GM18867 (cell line): ENCODE measurements around the gene NHLRC2.

Source experiments
- ATAC-seq: cut with Tn5 transposase; IDR thresholded peaks from one replicate; pipeline ENCODE4 v1.9.1; 2021; ENCODE audit warnings: mild to moderate bottlenecking, moderate library complexity; ENCODE audit not compliant: unreplicated experiment

The NHLRC2 gene

DNA sequence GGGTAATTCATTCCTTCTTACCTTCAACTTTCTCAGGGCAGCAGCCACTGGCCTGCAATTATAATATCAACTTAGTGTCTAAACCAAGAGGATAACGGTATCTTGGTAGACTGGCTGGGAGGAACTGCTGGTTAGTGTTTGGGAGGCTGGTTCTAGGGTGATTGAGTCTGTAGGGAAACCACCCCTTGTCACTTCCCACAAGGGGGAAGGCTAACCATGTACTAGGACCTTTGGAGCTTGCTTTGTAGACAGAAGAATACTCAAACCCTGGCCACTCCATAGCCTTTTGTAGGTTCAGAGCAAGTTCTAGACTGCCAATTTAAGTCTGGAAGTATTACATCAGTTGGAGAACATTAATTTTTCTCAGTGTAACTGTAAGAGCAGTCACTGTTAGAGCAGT, 51.3 kb downstream of the NHLRC2 start:
- ATAC-seq: no peak

DNA sequence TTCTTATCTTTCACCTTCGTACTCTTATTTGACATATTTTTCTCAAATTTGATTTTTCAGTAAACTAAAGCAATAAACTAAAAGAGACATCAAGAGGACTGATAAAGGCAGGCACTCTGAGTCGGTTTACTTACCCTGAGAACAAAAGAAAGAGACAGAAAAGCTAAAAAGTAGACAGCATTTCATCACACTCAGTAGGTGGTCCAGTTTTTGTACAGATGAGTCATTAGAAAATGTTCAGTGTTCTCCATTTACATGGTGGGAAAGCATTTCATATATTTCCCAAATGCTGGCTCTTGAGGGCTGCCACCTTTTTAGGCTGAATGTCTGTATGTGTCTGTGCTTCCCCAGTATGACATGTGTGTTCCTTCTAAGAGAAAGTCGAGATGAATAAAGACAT, 52.7 kb downstream of the NHLRC2 start:
- no peak for ATAC-seq

DNA sequence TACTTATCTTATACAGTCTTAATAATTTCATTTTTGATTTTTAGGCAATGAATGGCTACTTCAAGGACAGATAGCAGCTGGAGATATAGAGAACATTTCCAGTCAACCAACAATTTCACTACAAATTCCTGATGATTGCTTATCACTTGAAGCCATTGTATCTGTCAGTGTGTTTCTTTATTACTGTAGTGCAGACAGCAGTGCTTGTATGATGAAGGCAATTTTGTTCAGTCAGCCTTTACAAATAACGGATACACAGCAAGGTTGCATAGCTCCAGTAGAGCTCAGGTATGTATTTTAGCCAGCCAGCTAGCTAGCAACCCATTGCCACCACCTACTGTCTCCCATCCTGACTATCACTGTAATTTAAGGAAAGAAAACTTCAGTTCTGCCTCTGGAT, 53.8 kb downstream of the NHLRC2 start:
- no peak for ATAC-seq

DNA sequence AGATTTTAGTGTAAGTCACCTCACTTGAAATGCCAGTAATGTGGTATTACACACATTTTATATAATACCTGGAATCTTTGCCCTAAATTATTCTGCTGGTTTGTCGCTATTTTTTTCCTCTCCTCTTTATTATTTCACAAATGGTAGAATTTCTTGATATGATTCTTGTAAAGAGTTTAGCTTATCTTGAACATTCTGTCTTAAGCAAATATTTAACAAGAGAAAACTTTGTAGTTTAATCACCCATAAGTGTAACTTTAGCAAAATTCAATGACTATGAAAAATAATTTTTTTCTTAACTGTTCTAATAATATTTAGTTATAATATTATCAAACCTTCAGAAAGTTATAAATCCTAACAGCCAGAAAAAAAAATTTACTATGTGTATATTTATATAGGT, 56.7 kb downstream of the NHLRC2 start:
- ATAC-seq: no peak

DNA sequence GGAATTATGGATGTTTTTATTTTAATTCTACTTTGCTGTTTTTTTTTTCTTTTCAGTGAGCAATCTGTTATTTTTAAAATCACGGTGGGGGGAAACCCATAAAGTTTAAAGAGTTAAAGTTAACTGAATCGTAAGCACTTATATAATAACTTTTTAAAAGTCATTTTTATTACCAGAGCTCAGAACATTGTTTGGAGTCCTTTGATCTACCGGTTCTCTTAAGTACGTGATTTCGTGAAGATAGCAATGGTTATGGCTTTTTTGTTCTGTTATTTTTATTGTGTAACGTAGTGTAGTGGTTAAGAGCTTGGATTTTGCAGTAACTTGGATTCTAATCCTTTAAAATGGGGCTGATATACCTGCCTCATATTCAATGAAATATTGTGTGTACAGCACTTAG, 57.4 kb downstream of the NHLRC2 start:
- ATAC-seq: no peak

DNA sequence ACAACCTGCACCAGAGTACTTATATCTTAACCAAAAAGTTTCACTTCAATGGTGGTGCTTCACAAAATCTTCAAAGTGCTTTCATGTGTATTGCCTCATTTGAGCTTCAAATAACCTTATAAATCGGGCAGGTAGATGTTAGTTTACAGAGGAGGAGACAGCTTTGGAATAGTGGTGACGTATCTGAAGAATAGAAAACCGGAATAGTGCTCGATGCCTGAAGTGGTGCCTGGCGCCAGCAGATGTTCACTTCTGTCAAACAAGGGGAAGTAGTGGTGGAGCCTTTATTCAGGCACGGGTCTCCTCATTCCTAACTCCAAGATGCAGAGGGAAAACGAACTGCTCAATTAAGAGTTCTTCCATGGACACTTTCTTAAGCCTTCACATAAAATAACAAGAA, 58.1 kb downstream of the NHLRC2 start:
- ATAC-seq: no peak

DNA sequence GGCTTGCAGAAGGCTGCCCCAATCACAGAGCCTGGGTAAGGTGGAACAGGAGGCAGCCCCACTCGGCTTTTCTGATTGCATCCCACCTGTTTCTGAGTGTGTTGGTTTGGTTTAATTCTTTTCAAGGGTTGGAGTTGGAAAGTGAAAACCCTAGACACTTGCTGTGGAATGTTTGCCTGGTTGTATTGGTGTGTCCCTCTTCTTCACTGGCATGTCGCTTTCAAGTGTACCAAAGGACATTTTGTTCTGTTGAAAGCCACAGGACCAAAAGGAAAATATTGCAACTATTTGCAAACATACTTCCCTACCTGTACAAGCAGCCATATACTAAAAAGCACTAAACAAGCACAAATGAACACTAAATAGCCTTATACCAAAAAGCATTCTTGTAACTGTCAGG, 60.5 kb downstream of the NHLRC2 start:
- ATAC-seq: no peak

DNA sequence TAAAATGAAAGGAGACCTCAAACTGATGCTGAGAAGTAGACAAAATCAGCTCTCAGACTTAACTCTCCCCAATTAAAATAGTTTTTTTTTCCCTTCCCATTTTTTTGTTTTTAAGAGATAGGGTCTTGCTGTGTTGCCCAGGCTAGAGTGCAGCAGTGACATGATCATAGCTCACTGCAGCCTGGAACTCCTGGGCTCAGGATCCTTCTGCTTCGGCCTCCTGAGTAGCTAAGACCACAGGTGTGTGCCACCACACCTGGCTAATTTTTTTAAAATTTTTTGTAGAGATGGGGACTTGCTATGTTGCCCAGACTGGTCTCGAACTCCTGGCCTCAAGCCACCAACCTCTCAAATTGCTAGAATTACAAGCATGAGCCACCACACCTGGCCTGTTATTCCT, 61.1 kb downstream of the NHLRC2 start:
- ATAC-seq: no peak

DNA sequence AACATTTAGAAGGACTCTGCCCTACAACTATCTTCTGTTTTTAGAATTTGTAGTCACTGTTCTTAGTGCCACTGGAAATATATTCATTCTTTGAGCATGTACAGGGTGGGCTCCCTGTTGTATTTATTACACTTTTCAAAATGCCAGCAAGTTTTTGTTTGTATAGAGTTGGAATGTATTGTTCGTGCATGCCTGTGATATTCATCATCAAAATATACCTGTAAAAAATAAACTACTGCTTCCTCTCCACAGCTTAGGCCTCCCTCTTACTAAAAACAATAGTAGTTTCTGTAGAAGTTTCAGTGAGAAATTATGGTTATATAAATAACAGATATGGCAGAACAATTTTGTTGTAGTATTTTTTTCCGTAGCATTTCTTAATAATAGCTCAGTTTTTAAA, 61.6 kb downstream of the NHLRC2 start:
- no peak for ATAC-seq

DNA sequence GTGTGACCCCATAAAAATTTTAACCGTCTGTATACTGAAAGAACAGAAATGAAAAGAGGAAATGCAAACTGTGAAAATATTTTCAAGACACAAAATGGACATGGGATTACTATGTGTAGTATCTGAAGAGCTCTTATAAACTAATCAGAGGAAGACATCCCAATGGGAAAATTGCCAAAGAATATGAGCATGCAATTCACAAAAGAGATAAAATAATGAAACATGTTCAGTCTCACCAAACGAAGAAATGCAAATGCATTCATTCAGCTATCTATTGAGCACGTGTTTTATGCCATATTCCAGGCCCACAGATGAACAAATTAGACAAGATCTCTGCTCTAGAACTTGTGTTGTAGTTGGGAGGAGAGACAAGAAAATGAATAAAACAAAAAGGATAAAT, 63.2 kb downstream of the NHLRC2 start:
- no peak for ATAC-seq

DNA sequence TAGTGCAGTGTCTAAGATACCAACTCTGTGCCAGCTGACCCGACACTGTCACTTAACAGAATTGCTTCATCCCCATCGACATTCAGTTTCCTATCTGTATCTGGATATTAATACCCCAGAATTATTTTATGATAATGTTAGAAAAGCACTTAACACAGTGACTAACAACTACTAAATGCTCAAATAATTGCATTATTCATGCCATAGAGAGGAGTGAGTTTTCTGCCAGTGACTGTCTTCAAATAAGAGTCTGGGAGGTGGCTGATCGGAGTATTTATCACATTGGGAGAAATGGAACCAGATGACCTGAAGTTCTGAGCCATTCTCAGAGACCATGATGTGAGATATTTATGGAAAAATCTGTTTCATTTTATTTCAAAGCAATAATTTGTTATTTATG, 65.7 kb downstream of the NHLRC2 start:
- ATAC-seq: no peak

DNA sequence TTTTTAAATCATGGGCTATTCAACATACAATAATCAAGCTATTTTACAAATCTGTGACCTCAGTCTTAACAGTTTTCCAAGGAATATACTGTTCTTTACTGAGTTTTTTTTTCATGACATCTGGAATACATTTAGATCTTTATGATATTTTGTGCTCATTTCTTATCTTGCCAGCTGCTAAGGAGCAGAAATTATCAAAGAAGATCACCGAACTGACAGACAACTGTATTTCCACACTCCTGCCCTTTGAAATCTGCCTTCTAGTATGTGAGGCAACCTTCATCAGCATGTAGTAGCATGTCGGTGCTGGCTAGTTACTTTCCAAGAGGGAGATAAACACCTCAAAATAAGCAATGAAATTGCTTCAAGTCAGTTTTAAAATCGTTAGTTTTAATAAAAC, 66.4 kb downstream of the NHLRC2 start:
- ATAC-seq: no peak

DNA sequence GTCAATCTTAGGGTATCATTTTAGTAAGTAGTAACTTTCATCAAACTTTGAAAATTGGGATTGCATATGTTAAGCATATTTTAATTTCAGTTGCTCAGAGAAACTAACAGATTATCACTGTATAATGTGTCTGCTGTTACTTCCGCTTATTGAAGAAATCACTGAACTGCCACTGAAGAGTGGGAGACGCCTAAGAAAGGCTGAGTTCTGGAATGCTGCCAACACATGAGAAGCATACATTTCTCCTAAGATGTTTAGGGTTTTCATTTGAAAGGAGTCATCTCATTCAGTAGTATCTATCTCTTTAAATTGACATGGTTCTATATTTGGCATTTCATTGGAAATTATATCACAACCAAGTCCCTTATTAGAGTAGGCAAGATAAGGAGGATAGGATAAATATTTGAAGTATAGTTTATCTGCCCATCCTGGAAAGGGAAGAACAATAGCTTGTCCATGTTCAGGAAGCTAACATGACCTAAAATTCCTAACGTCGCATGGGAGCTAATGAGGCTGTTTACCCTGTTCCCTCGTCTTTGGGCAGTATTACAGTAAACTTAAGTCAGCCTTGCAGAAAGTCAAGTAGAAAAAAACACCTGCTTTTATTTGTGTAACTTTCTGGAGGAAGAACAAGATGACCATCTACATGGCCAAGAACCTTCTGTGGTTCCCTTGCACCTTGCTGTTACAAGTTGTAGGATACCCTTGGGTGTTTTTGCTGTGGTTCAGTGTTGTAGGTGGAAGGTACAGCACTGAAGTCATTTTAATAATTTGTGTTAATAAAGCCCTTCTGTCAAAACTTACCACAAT, 67.3 kb downstream of the NHLRC2 start:
- ATAC-seq: no peak

DNA sequence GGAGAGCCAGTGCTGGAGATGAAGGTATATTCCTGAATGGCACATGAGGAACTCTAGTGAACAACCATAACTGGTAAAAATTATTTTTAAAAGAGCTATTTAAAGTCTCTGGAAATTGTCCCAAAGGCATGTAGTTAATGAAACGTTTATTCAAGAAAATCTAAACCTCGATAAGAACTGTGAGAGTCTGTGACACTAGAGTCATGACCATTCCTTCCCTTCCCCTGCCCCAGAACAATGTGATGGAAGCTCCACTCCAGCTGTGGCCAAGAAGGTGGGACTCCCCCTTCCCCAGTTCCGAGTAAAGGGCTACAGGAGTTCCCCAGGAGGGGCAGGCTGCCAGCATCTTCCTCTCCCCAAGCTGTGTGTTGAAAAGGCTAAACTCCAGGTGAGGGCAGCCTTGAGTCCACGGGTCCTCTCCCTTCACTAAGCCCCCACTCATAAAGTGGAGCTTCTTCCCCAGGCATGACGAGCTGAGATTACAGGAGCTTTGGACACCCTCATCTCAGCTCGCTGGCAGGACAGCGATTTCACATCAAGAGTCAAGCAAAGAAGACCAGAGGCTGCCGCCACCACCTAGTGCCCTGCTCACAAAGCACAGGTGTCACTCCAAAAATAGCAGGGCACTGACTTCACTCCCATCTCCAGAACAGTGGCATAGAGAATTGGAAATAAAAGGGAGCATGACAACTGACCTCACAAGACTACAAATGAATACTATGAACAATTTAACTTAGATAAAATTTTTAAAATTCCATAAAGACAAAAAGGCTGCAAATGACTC, 68.5 kb downstream of the NHLRC2 start:
- no peak for ATAC-seq

DNA sequence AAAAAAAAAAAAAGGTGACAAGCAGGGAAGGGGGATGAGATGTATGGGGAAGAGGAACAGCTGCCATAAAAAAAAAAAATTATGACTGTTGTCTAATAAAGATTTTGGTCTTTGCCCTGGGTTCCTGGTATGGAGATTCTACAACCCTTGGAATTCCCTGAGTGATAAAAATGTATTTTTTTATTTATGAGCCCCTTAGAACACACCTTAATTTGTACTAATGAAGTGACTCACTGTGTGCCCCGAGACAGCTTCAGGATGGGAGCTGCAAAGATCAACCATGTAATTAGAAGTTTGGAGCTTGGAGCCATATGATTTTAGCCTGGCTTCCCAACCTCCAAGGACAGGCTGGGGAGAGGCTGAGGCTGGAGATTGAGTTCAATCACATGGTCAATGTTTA, 69.7 kb downstream of the NHLRC2 start:
- ATAC-seq: no peak

DNA sequence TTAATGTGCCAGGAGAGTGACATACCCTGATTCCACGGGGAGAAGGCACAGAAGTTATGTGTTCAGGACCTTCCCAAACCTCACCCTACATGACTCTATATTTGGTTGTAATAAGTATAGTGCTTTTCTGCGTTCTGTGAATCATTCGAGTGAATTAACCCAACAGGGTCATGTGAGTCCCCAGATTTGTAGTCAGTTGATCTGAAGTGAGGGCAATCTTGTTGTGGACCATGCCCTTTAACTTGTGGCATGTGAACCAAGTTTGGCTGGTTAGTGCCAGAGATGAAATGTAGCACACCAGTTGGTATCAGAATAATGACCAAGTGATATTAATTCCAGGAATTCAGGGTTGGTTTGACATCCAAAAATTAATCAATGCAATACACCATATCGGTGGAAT, 70.2 kb downstream of the NHLRC2 start:
- ATAC-seq: no peak

DNA sequence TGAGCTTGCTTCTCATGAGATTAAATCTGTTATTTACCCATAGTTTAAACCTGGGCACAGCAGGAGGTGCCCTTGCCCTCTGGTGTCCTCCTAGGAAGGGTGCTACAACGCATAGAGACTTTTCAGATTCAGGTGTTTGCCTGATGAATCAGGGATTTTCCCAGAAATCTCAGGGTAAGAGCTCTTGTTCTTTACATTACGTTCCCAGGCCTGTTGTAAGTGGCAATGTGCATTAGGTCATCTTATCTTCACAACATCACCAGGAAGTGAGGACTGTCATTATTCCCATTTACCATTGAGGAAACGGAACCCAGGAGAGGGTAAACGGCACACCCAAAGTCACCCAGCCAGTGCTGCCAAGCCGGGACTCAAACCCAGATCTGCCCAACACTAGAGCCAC, 73.0 kb downstream of the NHLRC2 start:
- ATAC-seq: no peak

DNA sequence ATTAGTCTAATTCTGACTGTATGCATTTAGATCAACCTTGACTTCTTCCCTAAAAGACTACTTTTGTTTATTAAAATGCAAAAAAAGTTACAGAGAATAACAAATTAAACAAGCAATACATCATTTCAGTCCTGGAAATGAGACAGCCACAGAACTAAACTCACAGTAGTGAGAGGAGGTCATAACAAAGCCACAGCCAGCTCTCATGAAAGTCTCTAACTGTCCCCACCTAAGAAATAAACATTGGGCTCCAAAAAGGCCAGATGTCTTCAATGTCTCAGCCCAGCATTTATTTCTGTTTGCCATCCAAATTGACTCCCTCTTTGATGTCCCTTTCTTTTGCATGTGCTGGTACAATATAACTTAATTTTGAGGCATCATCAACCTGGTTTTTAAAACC, 74.4 kb downstream of the NHLRC2 start:
- ATAC-seq: no peak

DNA sequence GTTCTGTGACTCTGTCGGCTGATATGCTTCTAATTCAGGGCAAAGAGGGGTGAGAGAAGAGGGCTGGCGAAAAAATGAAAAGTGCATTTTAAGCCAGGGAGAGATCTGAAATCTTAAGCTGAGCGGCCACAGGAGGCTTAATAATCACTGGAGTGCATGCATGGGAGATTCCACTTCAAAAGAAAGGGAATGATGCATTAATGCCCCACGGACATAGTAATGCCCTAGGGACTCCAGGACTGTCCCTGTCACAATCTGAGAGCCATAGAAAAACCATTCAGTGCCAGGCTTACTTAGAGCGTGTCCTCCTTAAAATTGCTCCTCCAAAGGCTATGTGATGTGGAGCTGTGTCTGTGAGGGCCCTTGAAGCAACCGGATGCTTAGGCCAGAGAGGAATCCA, 75.1 kb downstream of the NHLRC2 start:
- ATAC-seq: no peak

DNA sequence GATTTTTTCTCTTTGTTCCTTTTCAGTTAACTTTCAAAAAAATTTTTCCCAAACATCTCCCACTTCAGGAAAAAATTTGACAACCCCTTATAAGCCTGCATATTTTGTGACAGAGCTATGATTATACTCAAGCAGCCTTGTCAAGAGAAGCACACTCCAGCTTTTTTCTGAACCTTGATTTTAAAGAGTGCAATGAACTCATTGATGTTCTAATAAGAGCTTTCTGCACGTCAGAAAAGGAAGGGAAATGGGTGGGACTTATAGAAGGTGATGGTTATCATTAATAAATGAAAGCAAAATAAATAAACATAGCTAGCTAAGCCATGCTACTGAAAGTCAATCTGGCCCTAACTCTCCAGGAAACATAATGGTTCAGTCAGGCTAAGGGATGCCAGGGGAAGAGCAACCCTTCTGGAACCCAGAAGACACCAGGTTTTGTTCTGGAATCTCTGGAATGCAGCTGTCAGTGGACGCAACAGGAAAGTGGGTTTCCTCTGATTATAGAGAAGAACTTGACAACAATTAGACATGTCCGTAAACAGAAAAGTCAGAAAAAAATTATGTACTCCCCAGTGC, 76.1 kb downstream of the NHLRC2 start:
- ATAC-seq: no peak

DNA sequence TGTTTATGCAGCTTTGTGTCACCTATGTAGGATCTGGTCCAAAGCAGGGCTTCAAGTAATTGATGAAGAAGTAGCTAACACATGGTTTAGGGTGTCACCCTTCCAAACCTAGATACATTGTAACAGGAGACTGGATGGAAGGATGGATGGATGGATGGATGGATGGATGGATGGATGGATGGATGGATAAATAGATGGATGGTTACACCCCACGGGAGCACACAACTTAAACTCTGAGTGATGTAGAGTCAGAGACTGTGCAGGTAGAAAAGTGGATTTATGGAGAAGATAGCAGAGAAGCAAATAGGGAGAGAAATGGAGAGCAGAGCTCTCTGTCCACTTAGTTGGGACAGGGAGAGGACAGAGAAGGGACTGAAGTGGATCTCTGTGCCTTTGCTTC, 78.4 kb downstream of the NHLRC2 start:
- no peak for ATAC-seq

DNA sequence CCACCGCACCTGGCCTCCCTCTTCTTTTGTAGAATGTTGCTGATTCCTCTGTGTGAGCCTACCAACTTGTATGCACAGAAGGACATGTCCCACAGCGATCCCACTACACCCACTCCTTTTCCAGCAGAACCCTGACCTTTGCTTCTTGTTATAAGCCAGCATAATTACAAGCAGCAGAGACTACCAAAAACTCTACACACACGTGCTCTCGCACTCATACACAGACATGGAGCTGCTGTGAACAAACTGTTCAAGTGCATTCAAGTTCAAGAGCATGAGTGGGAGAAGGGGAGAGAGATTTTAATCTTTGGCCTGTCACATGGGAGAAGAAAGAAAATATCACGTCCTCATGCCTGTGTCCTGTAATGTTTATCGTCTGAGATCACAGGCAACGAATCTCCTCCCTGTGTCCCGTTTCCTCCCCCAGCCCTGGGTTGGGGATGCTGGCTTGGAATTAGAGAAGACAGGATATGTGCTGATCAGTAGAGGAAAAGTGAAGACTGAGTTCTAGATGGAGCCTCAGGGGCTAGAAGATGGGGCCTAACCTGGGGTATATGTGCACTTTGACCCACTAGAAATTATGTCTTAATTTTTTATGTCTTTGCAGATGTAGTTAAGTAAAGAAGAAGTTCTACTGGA, 79.6 kb downstream of the NHLRC2 start:
- no peak for ATAC-seq
